Activated CD4-positive, alpha-beta T cell treated with anti-CD3 and anti-CD28 coated beads, Interleukin-2, amount 50 U/mL, for 24 hours (primary cell): ENCODE data around the gene ARHGEF11.

Source experiments
- DNase-seq, 2 donors: peaks; one replicate each; pipeline ENCODE4 v3.0.0-alpha.2; 2020; ENCODE audit warnings: low read depth in 1 of 2, low spot score in 1 of 2

Gene ARHGEF11

DNA sequence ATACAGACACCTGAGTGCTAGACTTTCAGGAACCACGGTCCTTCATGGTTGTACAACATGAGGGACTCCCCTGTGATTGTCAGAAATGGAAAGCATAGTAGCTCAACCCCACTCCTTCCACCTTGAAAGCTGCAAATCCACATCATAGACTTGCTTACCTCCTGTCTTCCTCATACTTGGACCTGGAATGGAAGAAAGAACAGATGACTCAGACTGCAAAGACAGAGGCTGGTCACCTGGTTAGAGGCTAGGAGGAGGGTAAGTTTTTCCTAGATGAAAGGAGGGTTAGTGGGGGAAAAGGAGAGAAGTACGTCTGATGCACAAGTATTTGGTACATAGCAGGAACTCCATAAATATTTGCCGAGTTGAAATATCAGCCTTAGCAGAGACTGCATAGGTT lies 87.9 kb downstream of the ARHGEF11 start:
- no peak for DNase-seq

DNA sequence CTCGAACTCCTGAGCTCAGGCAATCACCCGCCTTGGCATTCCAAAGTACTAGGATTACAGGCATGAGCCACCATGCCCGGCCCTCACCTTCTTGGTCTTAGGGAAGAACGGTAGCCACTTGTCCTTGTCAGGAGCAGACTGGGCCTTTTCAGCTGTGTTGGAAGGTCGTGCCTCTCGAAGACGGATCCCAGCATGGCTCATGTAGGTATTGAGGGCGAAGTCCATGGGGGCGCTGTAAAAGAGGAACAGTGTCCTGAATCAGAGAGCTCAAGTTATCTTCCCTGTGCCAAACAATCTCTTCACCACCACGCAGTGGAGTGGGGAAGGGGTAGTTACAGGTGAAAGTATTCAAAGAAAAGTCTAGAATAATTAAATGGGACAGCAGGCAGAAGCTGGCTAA lies 89.2 kb downstream of the ARHGEF11 start:
- no peak for DNase-seq

DNA sequence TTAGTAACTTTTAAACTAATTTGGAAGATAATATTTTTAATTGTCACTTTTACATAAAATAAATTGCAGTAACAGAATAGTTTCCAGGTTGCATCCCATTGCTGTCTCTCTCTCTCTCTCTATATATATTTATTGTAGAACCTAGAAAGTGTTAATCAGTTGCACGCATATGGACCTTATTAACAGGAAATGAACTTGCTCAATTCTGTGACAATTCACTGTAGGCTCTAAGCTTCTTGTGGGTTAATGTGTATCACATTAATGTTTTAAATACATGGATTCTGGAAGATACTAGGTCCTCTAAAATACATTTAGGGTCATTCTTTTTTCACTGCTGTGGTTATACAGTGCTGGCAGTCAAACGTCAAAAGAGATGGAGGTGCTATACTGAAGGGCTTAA lies 92.0 kb downstream of the ARHGEF11 start:
- no peak for DNase-seq

DNA sequence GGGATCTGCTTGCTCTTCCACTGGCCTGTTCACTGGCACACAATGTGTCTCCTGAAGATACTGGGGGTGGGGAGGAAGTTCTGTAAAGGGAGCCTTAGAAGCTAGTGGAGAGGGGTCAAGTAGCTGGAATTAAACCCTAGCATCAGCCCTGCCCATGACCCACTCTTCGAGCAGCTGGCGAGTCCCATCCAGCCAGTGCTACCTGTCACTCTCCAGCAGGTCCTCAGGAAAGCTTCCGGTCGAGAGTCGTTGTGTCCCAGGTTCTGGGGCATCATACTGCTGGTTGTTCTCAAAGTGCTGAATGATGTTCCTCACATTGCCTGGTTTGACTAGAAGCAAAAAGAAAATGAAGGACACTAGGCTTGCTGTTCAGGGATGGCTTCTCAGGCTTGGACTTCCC lies 94.2 kb downstream of the ARHGEF11 start:
- no peak for DNase-seq

DNA sequence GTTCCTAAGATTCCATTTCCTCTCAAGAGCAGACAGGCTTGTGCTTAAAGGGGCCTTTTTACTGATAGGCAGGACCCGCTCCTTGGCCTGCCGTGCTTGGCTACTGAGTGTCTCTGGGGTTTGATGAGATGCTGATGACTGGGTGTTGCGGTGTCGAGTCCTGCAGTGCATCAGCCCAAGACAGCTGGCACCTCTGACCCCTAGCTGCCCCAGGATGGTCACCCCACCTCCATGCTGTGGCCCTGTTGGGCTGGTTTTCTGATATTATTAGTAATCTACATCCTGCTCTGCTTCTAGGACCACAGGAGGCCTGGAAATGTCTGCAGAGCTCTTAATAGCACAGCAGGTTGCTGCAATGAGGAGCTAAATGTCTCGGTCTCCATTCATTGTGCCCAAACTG lies 96.4 kb downstream of the ARHGEF11 start:
- no peak for DNase-seq

DNA sequence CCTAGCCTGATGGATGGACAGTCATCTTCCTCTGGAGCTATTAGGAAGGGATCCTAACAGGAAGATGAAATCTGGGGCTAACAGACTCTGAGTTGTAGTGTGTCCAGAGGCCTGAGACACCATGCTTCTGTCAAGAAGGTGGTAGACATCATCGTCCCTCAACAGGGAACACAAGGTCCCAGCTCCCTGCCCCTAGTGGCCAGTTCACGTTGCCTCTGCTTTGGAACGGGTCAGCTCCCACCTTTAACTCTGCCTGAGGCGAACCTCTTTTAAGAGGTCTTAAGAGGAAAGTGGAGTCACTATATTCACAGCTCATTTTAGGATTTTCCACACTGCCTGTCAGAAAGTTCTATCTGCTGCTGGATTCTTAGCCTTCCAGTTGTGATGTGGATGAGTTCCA lies 96.8 kb downstream of the ARHGEF11 start:
- no peak for DNase-seq

DNA sequence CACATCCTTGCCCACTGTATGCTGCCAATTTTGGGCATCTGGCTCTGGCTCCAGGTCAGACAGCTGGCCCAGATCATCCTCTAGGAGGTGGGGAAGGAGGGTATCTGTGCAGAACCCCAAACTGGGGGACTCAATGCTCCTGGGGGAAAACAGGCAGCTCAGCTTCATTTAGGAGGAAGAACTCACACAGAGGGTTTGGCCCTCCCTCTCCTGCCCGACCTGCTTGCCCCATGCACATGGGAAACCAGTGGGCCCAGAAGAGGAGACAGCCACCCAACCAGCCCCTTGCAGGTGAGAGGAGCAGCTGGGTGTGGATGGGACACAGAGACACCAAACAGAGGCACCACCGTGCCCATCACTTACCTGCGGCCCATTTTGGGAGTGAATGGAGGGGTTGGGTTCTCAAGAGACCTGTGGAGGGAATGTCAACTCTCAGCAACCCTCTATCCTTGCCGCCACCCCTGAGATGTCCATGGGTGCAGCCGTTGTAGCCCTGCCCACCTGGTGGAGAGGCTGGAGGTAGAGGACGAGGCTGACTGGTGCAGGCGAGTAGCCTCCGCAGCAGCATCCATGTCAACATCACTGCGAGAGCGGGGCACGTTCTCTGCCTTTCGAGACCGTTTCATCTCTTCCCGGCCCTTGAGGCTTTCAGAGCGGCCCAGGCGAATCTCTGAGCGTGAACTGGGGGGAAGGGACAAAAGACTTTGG lies 97.6 kb downstream of the ARHGEF11 start:
- no peak for DNase-seq

DNA sequence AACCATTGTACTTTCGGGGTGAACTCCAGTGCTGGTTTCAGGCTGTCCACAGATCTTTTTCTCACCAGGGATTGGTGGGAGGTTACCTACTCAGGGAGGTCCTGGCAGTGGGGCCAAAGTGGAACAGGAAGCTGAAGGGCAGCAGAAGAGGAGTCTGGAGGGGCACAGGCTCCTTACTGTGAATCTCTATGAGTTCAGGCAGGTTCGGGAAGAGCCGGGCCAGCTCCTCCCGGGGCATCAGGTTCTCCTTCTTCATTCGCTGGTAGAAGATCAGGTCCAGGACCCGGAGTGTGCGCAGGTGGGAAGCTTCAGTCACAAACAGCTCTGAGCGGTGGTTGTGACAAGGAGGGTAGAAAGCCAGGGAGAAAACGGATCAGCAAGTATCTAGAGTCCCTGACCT lies 98.4 kb downstream of the ARHGEF11 start:
- no peak for DNase-seq

DNA sequence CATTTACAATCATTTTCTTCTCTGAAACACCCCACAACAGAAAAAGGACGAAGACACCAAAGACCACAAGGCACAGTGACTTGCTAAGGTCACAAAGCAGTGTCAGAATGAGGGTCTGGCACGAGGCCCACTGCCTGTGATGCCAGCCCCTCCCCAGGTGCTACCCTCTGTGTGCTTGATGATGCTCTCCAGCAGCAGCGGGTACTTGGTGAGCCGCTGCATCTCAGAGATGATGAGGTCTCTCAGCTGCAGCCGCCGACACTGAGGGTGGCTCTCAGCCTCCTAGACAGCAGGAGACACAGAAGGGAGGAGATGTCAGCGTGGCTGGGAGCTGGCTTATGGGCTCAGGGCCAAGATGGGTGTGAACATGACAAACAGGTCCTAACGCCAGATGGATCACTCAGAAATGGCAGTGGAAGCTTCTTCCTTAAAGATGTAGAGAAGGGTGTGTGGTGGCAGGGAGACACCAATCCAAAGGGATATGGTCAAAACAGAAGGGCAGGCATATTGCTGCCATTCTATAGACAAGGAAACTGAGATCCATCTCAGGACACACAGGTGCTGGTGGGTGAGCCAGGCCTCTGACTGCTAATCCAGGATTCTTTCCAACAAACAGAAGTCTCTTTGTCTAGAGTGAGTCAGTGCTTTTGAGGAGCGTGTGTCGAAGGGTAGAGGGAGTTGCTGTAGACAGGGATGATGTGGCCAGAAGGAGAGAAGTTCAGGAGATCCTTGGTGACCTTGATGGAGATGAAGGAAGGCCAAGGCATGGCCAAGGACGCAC lies 99.5 kb downstream of the ARHGEF11 start:
- DNase-seq = no peak

DNA sequence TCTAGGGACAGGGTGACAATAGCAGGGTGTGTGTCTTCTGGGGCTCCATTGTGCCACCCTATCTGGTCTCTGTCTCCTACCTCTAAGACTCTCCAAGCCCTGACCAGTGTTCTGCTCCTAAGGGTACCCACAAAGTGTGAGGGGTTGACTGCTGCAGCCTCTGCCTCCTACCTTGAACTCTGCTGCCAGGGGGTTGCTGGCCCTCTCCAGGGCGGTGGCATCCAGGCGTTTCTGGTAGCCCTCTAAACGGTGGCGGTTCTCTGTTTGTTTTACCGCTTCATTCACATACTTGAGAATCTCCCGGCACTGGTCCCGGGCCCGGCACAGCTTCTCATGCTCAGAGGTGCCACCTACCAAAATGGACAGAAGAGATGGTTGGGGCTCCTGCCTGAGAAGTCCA lies 100.7 kb downstream of the ARHGEF11 start:
- no peak for DNase-seq

DNA sequence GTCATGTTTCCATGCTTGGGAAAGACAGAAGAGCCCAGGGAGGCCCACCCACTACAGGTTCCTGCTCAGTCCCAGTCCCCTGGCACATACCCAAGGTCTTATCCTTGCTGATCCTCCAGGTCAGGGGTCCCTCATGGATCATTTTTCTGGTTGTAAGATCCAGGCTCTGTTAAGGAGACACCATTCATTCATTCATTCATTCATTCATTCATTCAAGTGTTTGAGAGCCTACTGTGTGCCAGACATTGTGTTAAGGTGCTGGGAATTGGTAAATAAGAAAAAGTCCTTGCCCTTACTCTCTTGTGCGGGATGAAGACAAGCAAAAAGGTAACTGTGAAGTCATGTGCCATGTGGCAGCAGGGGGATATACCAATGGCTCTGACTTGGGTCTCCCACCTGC lies 101.3 kb downstream of the ARHGEF11 start:
- DNase-seq = no peak

DNA sequence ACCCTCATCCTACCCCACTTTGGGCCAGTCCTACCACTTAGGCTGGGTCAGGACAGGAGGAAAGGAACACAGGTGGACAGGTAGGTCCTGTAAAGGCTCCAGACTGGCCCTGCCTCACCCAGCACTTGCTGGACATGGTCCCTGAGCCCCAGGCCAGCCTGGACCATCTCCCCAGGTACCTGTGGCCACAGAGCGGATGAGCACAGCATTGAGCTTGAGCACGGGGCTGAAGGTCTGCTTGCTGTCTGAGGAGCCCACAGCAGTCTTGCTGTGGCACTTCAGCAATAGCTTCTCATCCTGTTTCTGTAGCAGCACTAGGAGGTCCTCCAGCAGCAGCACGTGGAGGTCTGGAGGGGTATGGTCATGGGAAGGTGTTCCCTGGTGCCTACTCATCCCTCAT lies 101.8 kb downstream of the ARHGEF11 start:
- DNase-seq = no peak

DNA sequence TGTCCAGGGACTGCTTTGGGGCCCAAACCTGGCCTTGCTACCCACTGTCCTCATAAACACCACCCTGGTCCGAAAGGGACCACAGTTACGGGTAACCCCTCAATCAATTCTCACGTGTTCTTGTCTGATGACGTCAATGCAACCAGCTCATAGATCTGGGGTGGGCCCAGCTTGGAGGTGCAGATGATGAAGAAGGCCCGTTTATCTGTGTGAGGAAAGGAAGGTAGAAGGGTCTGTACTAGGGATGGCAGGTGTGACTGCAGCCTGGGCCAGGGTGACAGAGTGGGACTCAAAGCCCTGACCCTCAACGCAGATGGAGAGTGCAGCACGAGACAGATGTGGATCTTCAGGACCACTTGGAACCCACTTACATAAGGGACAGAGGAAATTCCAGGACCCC lies 103.0 kb downstream of the ARHGEF11 start:
- DNase-seq = no peak

DNA sequence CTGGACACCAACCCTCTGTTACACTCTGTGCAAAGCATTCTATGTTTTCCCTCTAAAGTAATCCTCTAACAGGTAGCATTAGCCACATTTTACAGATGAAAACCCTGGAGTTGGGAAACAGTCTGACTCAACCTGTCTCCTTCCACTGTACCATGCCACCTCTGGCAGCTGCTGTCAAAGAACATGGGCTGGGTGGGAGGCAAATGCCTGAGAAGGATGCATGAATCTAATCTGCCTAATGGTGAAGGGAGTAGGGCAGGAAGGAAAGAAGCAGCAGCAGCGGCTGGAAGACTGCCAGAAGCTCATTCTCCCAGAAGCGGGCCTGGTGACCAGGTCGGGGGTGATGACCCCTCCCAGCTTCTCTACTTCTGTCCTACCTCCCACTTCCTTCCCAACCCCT lies 103.4 kb downstream of the ARHGEF11 start:
- no peak for DNase-seq

DNA sequence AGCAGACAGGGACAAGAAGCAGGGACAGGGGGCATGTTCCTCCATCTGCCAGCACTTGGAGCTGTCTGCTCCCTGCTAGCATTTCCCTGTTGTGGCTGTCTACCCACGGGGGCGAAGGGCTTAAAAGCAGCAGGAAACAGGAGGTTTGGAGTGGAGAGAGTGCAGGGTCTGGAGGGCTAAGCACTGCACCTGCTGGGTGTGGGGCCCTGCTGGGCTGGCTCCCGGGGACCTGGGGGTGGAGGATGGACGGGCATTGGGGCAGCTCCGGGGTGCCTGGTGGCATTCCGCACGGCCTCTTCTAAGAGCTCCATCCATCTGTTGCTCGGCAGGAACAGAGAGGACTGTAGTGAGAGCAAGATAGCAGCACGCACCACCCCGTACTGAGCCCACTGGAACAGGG lies 103.9 kb downstream of the ARHGEF11 start:
- DNase-seq = no peak

DNA sequence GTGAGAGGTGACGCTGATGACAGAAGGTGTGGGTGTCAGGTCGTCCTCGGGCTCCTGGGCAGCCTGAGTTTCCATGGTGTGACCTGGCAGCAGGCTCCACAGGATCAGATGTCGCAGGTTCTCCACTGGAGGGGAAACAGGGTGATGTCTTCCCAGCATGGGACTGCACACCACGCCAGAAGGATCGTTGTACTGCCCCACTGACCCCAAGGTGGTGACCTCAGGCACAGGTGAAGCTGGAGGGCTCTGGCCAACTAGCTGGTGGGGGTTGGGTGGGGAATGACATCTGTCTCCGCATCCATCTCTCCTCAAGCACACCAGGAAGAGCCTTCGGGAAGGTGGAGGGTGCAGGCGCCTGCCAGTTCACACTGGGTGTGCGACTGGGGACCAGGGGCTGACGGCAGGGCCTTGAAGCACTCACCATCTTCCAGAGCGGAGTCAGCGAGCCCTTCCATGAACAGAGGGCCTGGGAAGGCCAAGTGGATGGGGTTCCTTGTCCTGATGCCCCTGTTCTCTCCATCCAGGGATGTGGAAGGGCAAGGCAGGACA lies 105.7 kb downstream of the ARHGEF11 start:
- DNase-seq = no peak

DNA sequence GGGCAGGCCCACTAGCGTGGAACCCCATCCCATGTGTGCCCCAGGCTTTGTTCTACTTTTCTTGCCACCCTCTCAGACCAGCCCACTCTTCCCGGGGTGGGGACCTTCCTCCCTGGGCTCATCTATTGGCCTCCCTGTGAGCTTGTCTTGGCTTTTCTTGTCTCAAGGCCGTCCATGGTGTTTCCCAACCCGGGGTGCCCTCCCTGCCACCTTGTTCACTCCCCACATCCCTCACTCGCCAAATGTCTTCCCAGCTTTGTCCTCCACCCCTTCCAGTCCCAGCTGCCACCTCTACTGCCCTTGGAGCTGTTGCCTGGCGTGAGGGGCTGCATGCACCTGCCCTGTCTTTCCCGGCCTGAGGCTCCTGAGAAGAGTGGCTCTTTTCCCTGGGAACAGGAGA lies 106.7 kb downstream of the ARHGEF11 start:
- DNase-seq = no peak

DNA sequence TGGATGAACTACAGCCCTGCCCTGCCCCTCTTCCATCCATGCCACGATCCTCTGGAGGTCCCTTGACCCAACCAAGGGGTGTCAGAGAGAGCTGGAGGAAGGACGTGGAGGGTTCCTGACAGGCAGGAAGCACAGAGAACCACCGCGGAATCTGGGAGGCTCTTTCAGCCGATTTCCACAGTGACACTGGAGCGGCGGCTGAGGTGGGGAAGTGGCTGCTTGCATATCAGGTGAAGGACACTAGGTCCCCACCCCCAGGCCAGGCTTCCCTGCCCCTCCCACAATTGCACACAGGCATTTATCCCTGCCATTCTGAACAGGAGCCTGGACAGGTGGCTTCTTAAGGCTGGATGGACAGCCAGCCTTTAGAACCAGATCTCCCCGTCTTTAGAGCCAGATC lies 107.7 kb downstream of the ARHGEF11 start:
- DNase-seq = no peak

DNA sequence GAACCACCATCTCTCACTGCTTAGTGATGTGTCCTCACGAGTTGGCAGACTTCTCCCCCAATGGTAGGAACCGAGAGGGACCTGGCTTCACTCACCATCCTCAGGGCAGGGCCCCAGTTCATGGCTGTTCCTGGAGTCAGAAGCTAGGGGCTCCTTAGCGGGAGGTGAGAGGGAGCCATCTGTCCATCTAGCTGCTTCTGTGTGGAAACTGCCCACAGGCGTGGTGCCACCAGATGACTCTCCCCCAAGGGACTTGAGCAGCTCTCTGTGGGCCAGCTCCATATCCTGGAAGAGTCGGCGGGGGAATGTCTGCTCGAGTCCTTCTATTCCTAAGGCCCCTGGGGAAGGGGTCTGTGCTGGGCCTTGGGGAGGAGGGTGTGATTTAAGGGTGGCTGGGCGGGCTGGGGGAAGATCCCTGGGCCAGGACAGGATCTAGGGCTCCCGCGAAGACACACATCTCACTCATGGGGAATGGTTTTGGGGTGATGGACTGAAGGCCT lies 108.8 kb downstream of the ARHGEF11 start:
- DNase-seq = no peak

DNA sequence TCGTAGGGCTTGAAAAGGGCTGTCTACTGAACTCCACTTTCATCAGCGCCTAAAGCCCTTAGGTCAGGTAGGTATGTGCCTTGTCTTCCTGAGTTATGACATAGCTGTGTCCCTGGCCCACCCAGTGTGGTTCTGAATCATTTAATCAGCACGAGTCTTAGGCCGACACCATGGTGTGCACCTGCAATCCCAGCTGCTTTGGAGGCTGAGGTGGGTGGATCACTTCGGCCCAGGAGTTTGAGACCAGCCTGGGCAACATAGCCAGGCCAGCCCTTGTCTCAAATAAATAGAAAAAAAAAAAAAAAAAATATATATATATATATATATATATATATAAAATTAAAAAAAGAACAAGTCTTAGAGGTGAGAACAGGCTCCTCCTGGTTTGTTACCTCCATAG lies 109.4 kb downstream of the ARHGEF11 start:
- DNase-seq = no peak

DNA sequence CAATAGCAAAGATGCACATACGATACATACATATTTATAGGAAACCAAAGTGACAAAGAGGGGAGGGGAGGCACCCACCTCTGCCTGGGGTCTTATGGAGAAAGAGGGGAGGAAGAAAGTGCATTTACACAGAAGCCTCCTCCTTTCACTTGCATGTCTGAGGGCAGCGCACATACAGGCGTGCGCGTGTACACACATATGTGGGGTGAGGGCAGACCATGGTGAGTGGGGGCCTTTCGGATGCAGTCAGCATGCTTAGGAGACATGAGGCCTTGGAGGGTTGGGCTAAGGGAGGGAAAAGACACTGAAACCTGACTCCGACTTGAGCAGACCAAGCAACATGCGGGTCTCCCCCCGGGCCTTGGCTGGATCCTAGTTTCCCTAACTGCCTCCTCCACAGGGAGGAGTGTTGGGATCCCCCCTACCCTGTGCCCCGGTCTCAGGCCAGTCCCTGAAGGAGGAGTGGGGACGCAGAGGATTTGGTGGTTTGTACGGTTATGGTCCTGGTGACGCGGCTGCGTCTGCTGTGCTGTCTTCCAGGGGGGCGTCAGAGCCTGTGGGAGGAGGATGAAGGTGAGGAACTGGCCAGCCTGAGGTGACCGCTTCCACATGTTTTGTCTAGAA lies 109.9 kb downstream of the ARHGEF11 start:
- DNase-seq = no peak

DNA sequence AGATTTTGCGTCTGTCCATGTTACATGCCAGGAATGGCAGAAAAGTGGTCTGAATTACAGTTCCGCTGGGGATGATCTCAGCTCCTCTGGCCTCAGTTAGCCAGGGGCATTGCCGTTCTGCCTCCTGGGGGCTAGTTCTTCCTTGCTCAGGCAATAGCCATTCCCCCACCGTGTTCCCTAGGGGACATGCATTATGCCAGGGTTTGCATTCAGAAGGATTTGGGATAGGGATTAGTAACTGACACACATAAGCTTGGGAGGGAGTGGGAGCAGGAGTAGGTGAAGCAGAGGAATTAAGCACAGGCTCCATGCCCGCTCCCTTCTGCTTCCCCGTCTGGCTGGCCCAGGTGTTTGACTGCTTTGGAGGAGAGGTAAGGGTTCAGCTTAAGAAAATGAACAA lies 112.4 kb downstream of the ARHGEF11 start:
- no peak for DNase-seq
